Kidney (tissue), 14 donors: ENCODE data around the gene KLF13. TPM values are rescaled to one million over a fixed set of nuclear protein-coding genes. Genes with fewer than 3 reads are reported as not detected.

ENCODE experiments used
- DNase-seq, 5 donors: peaks; one replicate each; pipeline ENCODE4 v3.0.0-alpha.2; 2013 to 2020
- FAIRE-seq: peaks from 2 replicates; lab custom pipeline; 2012; peaks lifted over from hg19 to GRCh38; lab: Jason Lieb, UNC
- H3K27ac ChIP-seq, 2 donors: one replicate each; pipeline ENCODE4 v1.7.0; 2013; ENCODE audit warnings: low read depth in 2 of 2, low read length in 2 of 2, inconsistent platforms in 1 of 2
- H3K27me3 ChIP-seq: one replicate; pipeline ENCODE4 v1.7.1; 2013; ENCODE audit warnings: low read length, inconsistent platforms; ENCODE audit not compliant: control insufficient read depth, insufficient read depth
- H3K36me3 ChIP-seq, 3 donors: one replicate each; pipeline versions ENCODE4 v1.7.0 to v1.7.1; 2013; ENCODE audit warnings: low read length in 3 of 3, control low read depth in 1 of 3, inconsistent platforms in 1 of 3; ENCODE audit not compliant: insufficient read depth in 3 of 3, control insufficient read depth in 2 of 3
- H3K4me1 ChIP-seq, 3 donors: one replicate each; pipeline versions ENCODE4 v1.7.0 to v1.7.1; 2013; ENCODE audit warnings: low read length in 3 of 3, inconsistent platforms in 1 of 3, low read depth in 1 of 3; ENCODE audit not compliant: control insufficient read depth in 2 of 3, insufficient read depth in 2 of 3
- H3K4me3 ChIP-seq, 3 donors: one replicate each; pipeline versions ENCODE4 v1.7.0 to v1.8.1; 2013; ENCODE audit warnings: low read length in 3 of 3, control low read depth in 1 of 3, inconsistent platforms in 1 of 3
- H3K9ac ChIP-seq, 3 donors: one replicate each; pipeline versions ENCODE4 v1.7.0 to v1.7.1; 2013; ENCODE audit warnings: low read length in 3 of 3, control low read depth in 1 of 3, inconsistent platforms in 1 of 3
- H3K9me3 ChIP-seq, 3 donors: one replicate each; pipeline versions ENCODE4 v1.7.0 to v1.7.1; 2013; ENCODE audit warnings: low read length in 3 of 3, control low read depth in 1 of 3, inconsistent platforms in 1 of 3; ENCODE audit not compliant: control insufficient read depth in 2 of 3, insufficient read depth in 1 of 3
- CTCF ChIP-seq: IDR thresholded peaks from 3 replicates; pipeline ENCODE4 v1.5.1; 2012; ENCODE audit warnings: mild to moderate bottlenecking, moderate library complexity, borderline replicate concordance; ENCODE audit not compliant: insufficient read depth; ENCODE audit errors: extremely low read depth
- intact Hi-C: fragments of 100-400 bp; cut with DNase I; formaldehyde crosslinking; loops from one replicate; pipeline ENCODE4 v1.11.1; 2022
- polyA plus RNA-seq: library from polyadenylated mRNA; stranded (reverse); fragments of 350-450 nt; fragmentation: Illumina TruSeq; extraction: RNeasy Lipid Tissue Mini Kit (QIAGEN cat#74804); gene quantifications from one replicate; pipeline ENCODE4 v1.2.3, GENCODE V29; 2014; ENCODE audit warnings: low read depth, low replicate concordance; ENCODE audit not compliant: insufficient read depth
- total RNA-seq: library from RNA; stranded (reverse); fragmentation: NEBNext Ultra II Directional; extraction: Animal tissue kit (Norgen Biotek cat#: 25700); gene quantifications from one replicate; pipeline ENCODE4 v1.2.1, GENCODE V29; 2021
- donor health status: control.
- donor health status: control.
- donor health status: control.
- donor health status: control.
- donor health status: control.
- donor health status: DM: yes; HTN: yes; CAD: no.
- donor health status: Normal renal cell carcinoma (clear cell type).

Gene KLF13
- total and polyA plus RNA-seq, 2 donors from 2014 or later = 55.5 to 123 TPM

GRCh38 chr15:31317421-31318327 is 9.0 kb upstream of the KLF13 start:
- no peak overlapping the region for H3K9ac ChIP-seq
- H3K27ac ChIP-seq = no peak overlapping the region
- no peak overlapping the region for H3K4me3 ChIP-seq
- no peaks in the 10 kb centered on the region for H3K36me3 ChIP-seq
- intact Hi-C loops = no loop called here
- FAIRE-seq = no peak
- H3K27me3 ChIP-seq = no peaks in the 10 kb centered on the region
- H3K4me1 ChIP-seq = no peaks in the 10 kb centered on the region
- peak in 1 of 5 donors; percentile 16 for DNase-seq
- TF ChIP-seq CTCF = no peak
- peaks cover 0 to 10% (median 0%) of the 10 kb centered on the region in 3 donors for H3K9me3 ChIP-seq

GRCh38 chr15:31318429-31318828 is 8.2 kb upstream of the KLF13 start:
- no peaks in the 10 kb centered on the region for H3K36me3 ChIP-seq
- H3K4me1 ChIP-seq = no peaks in the 10 kb centered on the region
- TF ChIP-seq CTCF = no peak
- H3K9ac ChIP-seq = no peak overlapping the region
- DNase-seq (peak in 1 of 5 donors; percentile 49), FAIRE-seq (no peak)
- H3K4me3 ChIP-seq = no peak overlapping the region
- intact Hi-C loops = no loop called here
- H3K9me3 ChIP-seq = peaks cover 0 to 6% (median 0%) of the 10 kb centered on the region in 3 donors
- H3K27ac ChIP-seq = no peak overlapping the region
- H3K27me3 ChIP-seq = no peaks in the 10 kb centered on the region

GRCh38 chr15:31320022-31320421 is 6.6 kb upstream of the KLF13 start:
- TF ChIP-seq CTCF = no peak
- Histone ChIP-seq H3K27me3 (no peaks in the 10 kb centered on the region), H3K4me3 (no peak overlapping the region), H3K9me3 (no peaks in the 10 kb centered on the region), H3K9ac (no peak overlapping the region), H3K4me1 (peaks cover 3 to 5% (median 3%) of the 10 kb centered on the region in 3 donors), H3K27ac (no peak overlapping the region), H3K36me3 (no peaks in the 10 kb centered on the region)
- intact Hi-C loops = no loop called here
- DNase-seq = no peak
- FAIRE-seq = no peak
